Sciatic nerve (tissue), 2 donors: ENCODE data around the gene TPSAB1. TPM values are rescaled to one million over a fixed set of nuclear protein-coding genes. Genes with fewer than 3 reads are reported as not detected.
"Not testable (repeated sequence)": the region's sequence is repeated elsewhere in the genome, so short reads cannot be mapped to it uniquely, and the experiment has no call there.

Experiments
- ATAC-seq: fragments of 200-7000 bp; cut with Tn5 transposase; one replicate; pipeline ENCODE4 v1.9.1; 2020; ENCODE audit warnings: mild to moderate bottlenecking, moderate library complexity
- DNase-seq: peaks from one replicate; pipeline ENCODE4 v3.0.0-alpha.2; 2020; ENCODE audit warnings: low spot score
- intact Hi-C: fragments of 100-400 bp; cut with DNase I; formaldehyde crosslinking; loops from one replicate; pipeline ENCODE4 v1.14.2; 2022
- total RNA-seq: library from RNA; stranded (reverse); fragmentation: NEBNext Ultra II Directional; extraction: Animal tissue kit (Norgen Biotek cat#: 25700); gene quantifications from one replicate; pipeline ENCODE4 v1.2.1, GENCODE V29; 2021
- donor health status: DM: no; HTN: no; CAD: no.
- donor health status: DM: no; HTN: no; CAD: no.

Gene TPSAB1
- 11.5 TPM for total RNA-seq

GRCh38 chr16:1240436-1240835 is at the start of gene TPSAB1:
TSS of gene TPSAB1 (plus strand) at chr16:1240705. CDS start at chr16:1240939, 234 bp downstream.
- ATAC-seq: peak; percentile 45
- intact Hi-C loops: not testable (repeated sequence)

GRCh38 chr16:1190789-1191188 is 49.7 kb upstream of the TPSAB1 start:
- ATAC-seq, intact Hi-C loops, DNase-seq: not testable (repeated sequence)

More at GRCh38 chr16:1240436-1240835, at the start of gene TPSAB1:
- not testable (repeated sequence) for DNase-seq

GRCh38 chr16:1192384-1193073 is 48.0 kb upstream of the TPSAB1 start:
- ATAC-seq: no peak
- no peak for DNase-seq
- intact Hi-C loops: no loop called here

GRCh38 chr16:1193143-1193824 is 47.2 kb upstream of the TPSAB1 start:
- intact Hi-C loops: no loop called here
- DNase-seq: no peak
- ATAC-seq: no peak

- ATAC-seq: no peak
- DNase-seq: no peak
- intact Hi-C loops: no loop called here
Observed at GRCh38 chr16:1193825-1194581, 46.5 kb upstream of the TPSAB1 start.

- intact Hi-C loops: no loop called here
- no peak for ATAC-seq
- no peak for DNase-seq
Observed at GRCh38 chr16:1194665-1195392, 45.7 kb upstream of the TPSAB1 start.

- no peak for ATAC-seq
Observed at GRCh38 chr16:1195393-1195666, 45.2 kb upstream of the TPSAB1 start.

GRCh38 chr16:1196494-1196893 is 44.0 kb upstream of the TPSAB1 start:
- ATAC-seq (no peak), DNase-seq (no peak)
- intact Hi-C loops: no loop called here

More at GRCh38 chr16:1195393-1195666, 45.2 kb upstream of the TPSAB1 start:
- intact Hi-C loops: no loop called here
- DNase-seq: no peak

- no peak for DNase-seq
- intact Hi-C loops: no loop called here
- ATAC-seq: no peak
Observed at GRCh38 chr16:1197237-1197866, 43.2 kb upstream of the TPSAB1 start.

- intact Hi-C loops: no loop called here
- no peak for DNase-seq
- no peak for ATAC-seq
Observed at GRCh38 chr16:1198194-1198593, 42.3 kb upstream of the TPSAB1 start.

GRCh38 chr16:1198671-1199346 is 41.7 kb upstream of the TPSAB1 start:
- intact Hi-C loops, ATAC-seq, DNase-seq: not testable (repeated sequence)

GRCh38 chr16:1199347-1200013 is 41.0 kb upstream of the TPSAB1 start:
- ATAC-seq (no peak), DNase-seq (no peak)
- intact Hi-C loops: no loop called here

- ATAC-seq: no peak
- DNase-seq: no peak
- intact Hi-C loops: no loop called here
Observed at GRCh38 chr16:1200014-1200627, 40.4 kb upstream of the TPSAB1 start.

GRCh38 chr16:1201444-1201843 is 39.1 kb upstream of the TPSAB1 start:
- no peak for ATAC-seq
- DNase-seq: no peak
- intact Hi-C loops: no loop called here

- ATAC-seq: no peak
- intact Hi-C loops: no loop called here
- DNase-seq: no peak
Observed at GRCh38 chr16:1202274-1202673, 38.2 kb upstream of the TPSAB1 start.

- no peak for DNase-seq
- no peak for ATAC-seq
- intact Hi-C loops: no loop called here
Observed at GRCh38 chr16:1204933-1205332, 35.6 kb upstream of the TPSAB1 start.

- intact Hi-C loops: no loop called here
- no peak for DNase-seq
- ATAC-seq: no peak
Observed at GRCh38 chr16:1206326-1206725, 34.2 kb upstream of the TPSAB1 start.

- intact Hi-C loops: no loop called here
- DNase-seq (no peak), ATAC-seq (no peak)
Observed at GRCh38 chr16:1206786-1207185, 33.7 kb upstream of the TPSAB1 start.
